Stimulated activated CD4-positive, alpha-beta T cell treated with anti-CD3 and anti-CD28 coated beads, Interleukin-2, amount 100 ng/mL, for 4 hours (primary cell): ENCODE data around the gene TP53I13.

Experiments
- DNase-seq: peaks from one replicate; pipeline ENCODE4 v3.0.0-alpha.2; 2020; ENCODE audit warnings: low read depth

Gene TP53I13

GRCh38 chr17:29593591-29594518 is 25.4 kb downstream of the TP53I13 start:
- DNase-seq: no peak

- no peak for DNase-seq
These were observed 26.1 kb downstream of the TP53I13 start for GRCh38 chr17:29594519-29595090.

- DNase-seq: no peak
These were observed 26.8 kb downstream of the TP53I13 start for GRCh38 chr17:29595107-29595942.

GRCh38 chr17:29595943-29596774 is 27.7 kb downstream of the TP53I13 start:
- DNase-seq: no peak

GRCh38 chr17:29596811-29597210 is 28.3 kb downstream of the TP53I13 start:
- DNase-seq: no peak

GRCh38 chr17:29597361-29598172 is 29.1 kb downstream of the TP53I13 start:
- DNase-seq: no peak

- DNase-seq: no peak
These were observed 34.7 kb downstream of the TP53I13 start for GRCh38 chr17:29603109-29603674.

GRCh38 chr17:29607557-29608195 is 39.2 kb downstream of the TP53I13 start:
- DNase-seq: no peak

- DNase-seq: no peak
These were observed 40.5 kb downstream of the TP53I13 start for GRCh38 chr17:29608986-29609385.

GRCh38 chr17:29610395-29610794 is 41.9 kb downstream of the TP53I13 start:
- no peak for DNase-seq

GRCh38 chr17:29611351-29612093 is 43.0 kb downstream of the TP53I13 start:
- no peak for DNase-seq

GRCh38 chr17:29612094-29612403 is 43.5 kb downstream of the TP53I13 start:
- DNase-seq: no peak

GRCh38 chr17:29612404-29613280 is 44.1 kb downstream of the TP53I13 start:
- no peak for DNase-seq

GRCh38 chr17:29613352-29613837 is 44.9 kb downstream of the TP53I13 start:
- peak; percentile 86 for DNase-seq

GRCh38 chr17:29613856-29614255 is 45.4 kb downstream of the TP53I13 start:
- DNase-seq: no peak

- DNase-seq: no peak
These were observed 46.0 kb downstream of the TP53I13 start for GRCh38 chr17:29614349-29615047.

GRCh38 chr17:29615048-29615385 is 46.5 kb downstream of the TP53I13 start:
- DNase-seq: no peak
